GM23338 (cell line): ENCODE data around the gene MIER3.

Experiments
- CREB1 ChIP-seq: fragments of 250-450 bp; sonication (Bioruptor Pico); IDR thresholded peaks from 2 replicates; pipeline ENCODE4 v1.5.0; 2020; ENCODE audit warnings: low read depth, mild to moderate bottlenecking, moderate library complexity
- EZH2 ChIP-seq: fragments of 200-600 bp; sonication (generic); IDR thresholded peaks from one replicate; pipeline ENCODE4 v1.8.0; 2017; ENCODE audit warnings: antibody characterized with exemption, mild to moderate bottlenecking, low read depth; ENCODE audit not compliant: unreplicated experiment
- EZH2phosphoT487 ChIP-seq: fragments of 200-600 bp; sonication (generic); IDR thresholded peaks from one replicate; pipeline ENCODE4 v1.8.1; 2018; ENCODE audit warnings: antibody characterized with exemption; ENCODE audit not compliant: unreplicated experiment
- JUNB ChIP-seq: IDR thresholded peaks from one replicate; pipeline ENCODE4 v1.6.1; 2016; ENCODE audit warnings: antibody characterized with exemption; ENCODE audit not compliant: unreplicated experiment
- NANOG ChIP-seq: IDR thresholded peaks from 2 replicates; pipeline ENCODE4 v1.6.1; 2016; ENCODE audit warnings: antibody characterized with exemption, borderline replicate concordance
- POLR2AphosphoS5 ChIP-seq: IDR thresholded peaks from 2 replicates; pipeline ENCODE4 v1.6.1; 2016; ENCODE audit warnings: antibody characterized with exemption, low read depth
- TF ChIP-seq, protein P1 (sequence below), 2 experiments: fragments of 200-600 bp in 1 of 2; sonication (generic) in 1 of 2; conservative IDR thresholded peaks; 2 replicates each; pipeline versions ENCODE4 v1.5.1 to v1.6.1; 2016 to 2017; ENCODE audit warnings: antibody characterized with exemption in 2 of 2, low read depth in 2 of 2, mild to moderate bottlenecking in 2 of 2, moderate library complexity in 1 of 2
- TF ChIP-seq, protein P2 (sequence below): IDR thresholded peaks from one replicate; pipeline ENCODE4 v1.6.1; 2018; ENCODE audit warnings: antibody characterized with exemption; ENCODE audit not compliant: unreplicated experiment
- TF ChIP-seq, protein P3 (sequence below): IDR thresholded peaks from 2 replicates; pipeline ENCODE4 v1.6.1; 2016; ENCODE audit warnings: antibody characterized with exemption

DNA sequence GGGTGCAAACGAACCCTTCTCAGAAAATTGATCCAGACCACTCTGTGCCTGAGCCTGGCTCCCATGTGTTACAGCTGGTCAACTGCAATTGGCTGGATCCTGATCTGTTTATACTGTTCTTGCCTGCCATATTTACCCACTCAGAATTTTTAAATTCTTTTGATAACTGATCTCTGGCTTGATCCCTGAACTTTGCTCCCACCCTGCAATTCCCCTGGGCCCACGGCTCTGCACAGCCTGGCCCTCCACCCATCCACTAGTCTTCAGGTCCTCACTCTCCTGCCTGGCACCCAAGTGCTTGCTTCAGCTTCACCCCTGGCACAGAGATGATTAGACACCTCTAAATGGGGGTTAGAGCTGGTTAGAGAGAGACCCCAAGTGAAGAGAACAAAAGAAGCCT, 25.9 kb upstream of the MIER3 start:
- TF ChIP-seq, protein P1, sequence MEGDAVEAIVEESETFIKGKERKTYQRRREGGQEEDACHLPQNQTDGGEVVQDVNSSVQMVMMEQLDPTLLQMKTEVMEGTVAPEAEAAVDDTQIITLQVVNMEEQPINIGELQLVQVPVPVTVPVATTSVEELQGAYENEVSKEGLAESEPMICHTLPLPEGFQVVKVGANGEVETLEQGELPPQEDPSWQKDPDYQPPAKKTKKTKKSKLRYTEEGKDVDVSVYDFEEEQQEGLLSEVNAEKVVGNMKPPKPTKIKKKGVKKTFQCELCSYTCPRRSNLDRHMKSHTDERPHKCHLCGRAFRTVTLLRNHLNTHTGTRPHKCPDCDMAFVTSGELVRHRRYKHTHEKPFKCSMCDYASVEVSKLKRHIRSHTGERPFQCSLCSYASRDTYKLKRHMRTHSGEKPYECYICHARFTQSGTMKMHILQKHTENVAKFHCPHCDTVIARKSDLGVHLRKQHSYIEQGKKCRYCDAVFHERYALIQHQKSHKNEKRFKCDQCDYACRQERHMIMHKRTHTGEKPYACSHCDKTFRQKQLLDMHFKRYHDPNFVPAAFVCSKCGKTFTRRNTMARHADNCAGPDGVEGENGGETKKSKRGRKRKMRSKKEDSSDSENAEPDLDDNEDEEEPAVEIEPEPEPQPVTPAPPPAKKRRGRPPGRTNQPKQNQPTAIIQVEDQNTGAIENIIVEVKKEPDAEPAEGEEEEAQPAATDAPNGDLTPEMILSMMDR (conservative IDR thresholded peaks at IDR 0.05; ENCODE audit: low read depth in 2 of 2) = no peak
- no peak for TF ChIP-seq EZH2phosphoT487
- TF ChIP-seq POLR2AphosphoS5 = no peak
- TF ChIP-seq CREB1 (CRISPR knock-in tag) = no peak
- TF ChIP-seq EZH2 = no peak
- TF ChIP-seq, protein P2, sequence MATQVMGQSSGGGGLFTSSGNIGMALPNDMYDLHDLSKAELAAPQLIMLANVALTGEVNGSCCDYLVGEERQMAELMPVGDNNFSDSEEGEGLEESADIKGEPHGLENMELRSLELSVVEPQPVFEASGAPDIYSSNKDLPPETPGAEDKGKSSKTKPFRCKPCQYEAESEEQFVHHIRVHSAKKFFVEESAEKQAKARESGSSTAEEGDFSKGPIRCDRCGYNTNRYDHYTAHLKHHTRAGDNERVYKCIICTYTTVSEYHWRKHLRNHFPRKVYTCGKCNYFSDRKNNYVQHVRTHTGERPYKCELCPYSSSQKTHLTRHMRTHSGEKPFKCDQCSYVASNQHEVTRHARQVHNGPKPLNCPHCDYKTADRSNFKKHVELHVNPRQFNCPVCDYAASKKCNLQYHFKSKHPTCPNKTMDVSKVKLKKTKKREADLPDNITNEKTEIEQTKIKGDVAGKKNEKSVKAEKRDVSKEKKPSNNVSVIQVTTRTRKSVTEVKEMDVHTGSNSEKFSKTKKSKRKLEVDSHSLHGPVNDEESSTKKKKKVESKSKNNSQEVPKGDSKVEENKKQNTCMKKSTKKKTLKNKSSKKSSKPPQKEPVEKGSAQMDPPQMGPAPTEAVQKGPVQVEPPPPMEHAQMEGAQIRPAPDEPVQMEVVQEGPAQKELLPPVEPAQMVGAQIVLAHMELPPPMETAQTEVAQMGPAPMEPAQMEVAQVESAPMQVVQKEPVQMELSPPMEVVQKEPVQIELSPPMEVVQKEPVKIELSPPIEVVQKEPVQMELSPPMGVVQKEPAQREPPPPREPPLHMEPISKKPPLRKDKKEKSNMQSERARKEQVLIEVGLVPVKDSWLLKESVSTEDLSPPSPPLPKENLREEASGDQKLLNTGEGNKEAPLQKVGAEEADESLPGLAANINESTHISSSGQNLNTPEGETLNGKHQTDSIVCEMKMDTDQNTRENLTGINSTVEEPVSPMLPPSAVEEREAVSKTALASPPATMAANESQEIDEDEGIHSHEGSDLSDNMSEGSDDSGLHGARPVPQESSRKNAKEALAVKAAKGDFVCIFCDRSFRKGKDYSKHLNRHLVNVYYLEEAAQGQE = no peak
- TF ChIP-seq, protein P3, sequence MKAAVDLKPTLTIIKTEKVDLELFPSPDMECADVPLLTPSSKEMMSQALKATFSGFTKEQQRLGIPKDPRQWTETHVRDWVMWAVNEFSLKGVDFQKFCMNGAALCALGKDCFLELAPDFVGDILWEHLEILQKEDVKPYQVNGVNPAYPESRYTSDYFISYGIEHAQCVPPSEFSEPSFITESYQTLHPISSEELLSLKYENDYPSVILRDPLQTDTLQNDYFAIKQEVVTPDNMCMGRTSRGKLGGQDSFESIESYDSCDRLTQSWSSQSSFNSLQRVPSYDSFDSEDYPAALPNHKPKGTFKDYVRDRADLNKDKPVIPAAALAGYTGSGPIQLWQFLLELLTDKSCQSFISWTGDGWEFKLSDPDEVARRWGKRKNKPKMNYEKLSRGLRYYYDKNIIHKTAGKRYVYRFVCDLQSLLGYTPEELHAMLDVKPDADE = no peak
- no peak for TF ChIP-seq NANOG
- no peak for TF ChIP-seq JUNB
